Measurements from ENCODE around the gene RNF227. TPM values are rescaled to one million over a fixed set of nuclear protein-coding genes. Genes with fewer than 3 reads are reported as not detected.

The RNF227 gene
- total RNA-seq, 1 donor from 2014 or later: 3.1 TPM

DNA sequence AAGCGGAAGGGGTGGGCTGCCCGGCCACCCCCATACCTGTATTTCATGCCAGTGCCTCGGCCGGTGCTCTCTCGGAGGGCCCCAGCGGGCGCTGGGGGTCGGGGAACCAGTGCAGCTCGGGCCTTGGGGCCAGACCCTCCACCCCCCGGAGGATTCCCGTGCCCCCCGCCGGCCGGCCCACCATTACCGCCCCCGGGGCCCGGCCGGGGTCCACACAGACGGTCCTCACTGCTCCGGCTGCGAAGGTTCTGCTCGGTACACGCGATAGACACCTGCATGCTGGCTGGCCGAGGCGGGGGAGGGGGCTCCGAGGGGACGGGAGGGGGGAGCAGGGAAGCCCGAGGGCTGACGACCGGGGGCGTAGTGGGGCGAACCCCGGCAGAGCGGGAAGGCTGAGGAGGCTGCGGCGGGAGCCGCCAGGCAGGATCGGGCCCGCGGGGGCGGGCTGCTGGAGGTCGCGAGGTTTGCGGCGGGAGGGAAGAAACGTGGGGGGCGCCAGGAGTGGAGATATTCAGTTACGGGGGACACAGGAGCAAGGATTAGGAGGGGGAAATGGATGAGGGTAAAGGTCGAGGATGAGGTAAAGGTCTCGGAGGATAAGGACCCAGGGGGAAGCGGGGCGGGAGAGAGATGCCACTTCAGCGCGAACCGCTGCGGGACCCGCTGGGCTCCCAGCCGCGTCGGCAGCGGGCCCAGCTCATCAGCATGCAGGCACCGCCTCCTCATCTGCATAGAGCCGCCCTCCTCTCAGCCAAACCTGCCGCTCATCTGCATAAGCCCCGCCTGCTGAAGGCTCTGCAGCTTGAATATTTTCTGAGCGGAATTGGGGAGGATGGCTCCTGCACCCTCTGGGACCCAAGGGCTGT is 13.3 kb upstream of the RNF227 start, which contains the start of gene KCNAB3:
Gene KCNAB3 (minus strand): TSS at position 699 of the 866 bp plus-strand sequence. CDS start 421 bp downstream, at position 278.
- peak; percentile 72 for DNase-seq

DNA sequence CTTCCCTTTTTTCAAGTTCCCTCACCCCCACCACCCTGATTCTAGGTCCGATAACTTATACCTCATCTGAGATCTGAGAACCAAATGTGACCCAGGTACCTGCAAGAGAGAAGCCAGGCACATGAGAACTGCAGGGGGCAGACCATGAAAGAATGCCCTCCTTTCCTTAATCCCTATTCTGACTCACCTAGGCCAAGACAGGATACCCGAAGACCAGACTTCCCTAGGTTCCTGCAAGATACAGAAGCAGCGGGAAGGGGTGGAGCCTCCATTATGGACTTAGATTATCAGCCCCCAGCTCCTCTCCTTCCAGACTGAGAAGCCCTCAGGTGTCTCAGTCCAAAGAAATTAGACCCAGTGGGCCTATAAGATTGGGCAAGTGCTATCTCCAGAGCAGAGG is 11.5 kb upstream of the RNF227 start:
- no peak for DNase-seq

DNA sequence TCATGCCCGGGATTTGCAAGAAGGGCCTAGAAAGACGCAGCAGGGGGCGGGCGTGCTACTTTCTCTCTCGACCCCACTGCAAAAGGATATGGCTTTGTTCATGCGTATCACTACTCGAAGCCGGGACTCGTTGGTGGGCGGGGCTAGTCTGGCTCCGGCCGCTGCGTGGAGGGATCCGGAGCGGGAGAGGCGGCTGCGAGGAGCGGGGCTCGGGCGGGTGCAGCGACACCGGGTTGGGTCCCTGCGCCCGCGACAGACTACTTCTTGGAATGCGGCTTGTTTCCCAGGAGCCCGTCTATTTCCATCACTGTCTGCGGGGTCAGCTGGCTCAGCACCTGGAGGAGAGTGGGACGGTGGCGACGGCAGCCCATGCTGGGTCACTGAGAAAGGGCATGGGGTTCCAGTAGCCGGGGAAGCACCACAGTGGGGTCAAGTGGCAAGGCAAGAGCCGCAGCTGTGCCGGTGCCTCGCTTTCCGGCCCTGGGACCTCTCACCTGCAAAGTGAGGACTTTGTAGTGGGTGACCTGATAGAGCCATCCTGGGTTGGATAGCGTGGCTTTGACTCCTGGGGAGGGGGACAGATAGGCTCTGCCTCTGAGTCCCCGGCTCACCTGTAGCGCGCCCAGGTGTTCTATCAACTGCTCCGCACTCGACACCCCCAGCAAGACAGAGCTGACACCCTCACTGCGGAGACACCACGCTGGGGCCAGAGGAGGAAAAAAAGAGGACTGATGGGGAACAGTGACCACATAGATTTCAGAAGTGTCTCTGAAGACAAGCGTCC is 6.9 kb upstream of the RNF227 start:
- peak; percentile 86 for DNase-seq

DNA sequence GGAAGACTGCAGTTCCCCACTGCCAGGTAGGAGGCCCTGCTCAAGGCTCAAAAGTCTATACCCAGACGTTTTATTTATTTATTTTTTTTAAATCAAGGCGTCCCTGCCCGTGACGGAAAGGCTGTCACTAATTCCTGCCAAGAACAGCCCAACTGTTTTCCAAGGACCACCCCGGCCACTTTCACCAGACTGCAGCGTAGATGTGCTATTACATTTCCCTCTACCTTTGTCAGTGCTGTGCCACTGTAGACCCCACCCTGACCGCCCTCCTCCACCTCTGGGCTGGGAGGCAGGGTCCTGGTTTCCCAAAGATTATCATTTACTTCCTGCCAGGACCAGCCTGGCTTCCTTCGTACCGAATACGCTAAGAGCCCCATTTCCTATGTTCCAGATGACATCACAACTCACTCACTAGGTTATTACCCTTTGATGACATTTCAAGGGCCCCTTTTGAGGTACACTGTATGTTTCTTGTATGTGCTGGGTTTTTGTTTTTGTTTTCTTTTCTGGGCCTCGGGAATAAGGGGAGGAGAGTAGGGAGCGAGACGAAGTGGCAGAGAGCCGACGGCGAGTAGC is 6.3 kb upstream of the RNF227 start:
- no peak for DNase-seq

DNA sequence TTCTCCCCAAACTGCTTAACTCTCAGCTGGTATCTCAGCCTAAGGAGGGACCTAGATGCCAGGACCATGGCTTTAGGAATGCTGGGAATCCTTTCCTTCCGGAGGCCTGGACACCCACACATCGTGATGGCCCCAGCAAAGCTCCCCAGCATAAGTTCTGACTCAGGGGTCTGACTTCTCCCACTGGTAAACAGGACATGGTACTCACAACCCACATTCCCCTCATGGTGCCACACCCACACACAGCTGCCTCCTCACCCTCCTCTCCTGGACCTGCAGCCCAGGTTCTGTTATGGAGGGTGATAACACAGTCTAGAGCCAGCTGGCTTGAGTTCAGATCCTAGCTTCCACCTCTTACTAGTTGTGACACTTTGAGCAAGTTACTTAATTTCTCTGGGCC is 719 bp upstream of the RNF227 start:
- DNase-seq: peak; percentile 34

DNA sequence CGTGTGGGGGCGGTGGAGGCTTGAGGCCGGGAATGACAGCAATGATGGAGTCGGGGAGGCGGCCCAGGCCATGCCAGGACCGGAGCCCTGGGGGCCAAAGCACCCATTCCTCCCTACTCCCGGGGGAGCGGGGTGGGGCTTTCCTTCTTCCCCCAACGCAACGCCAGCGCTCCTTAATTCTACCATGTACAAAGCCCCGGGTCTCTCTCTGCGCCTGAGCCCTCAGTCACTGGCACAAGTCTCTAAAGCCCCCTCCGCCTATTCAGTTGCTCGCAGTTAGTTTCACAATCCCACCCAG is 245 bp upstream of the RNF227 start:
- no peak for DNase-seq

DNA sequence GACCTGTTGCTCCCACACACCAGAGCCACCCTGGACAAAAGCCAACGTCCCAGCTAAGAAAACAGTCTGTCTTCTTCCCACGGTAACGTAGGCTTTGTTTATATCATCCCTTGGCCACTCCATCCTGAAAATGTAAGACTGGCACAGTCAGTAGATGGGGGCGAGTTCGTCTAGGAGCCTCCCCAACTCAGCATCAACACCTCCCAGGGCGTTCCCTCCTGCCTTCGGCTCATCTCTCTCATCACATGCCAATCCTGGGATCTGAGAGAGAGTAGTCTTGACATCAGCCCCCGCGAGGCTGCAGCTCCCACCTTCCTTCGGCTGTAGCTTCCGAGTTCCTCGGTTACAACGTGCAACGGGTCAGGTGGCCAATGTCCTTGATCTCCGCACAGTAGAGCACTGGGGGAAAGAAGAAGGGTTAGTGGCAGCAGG is 894 bp downstream of the RNF227 start:
- peak; percentile 63 for DNase-seq

DNA sequence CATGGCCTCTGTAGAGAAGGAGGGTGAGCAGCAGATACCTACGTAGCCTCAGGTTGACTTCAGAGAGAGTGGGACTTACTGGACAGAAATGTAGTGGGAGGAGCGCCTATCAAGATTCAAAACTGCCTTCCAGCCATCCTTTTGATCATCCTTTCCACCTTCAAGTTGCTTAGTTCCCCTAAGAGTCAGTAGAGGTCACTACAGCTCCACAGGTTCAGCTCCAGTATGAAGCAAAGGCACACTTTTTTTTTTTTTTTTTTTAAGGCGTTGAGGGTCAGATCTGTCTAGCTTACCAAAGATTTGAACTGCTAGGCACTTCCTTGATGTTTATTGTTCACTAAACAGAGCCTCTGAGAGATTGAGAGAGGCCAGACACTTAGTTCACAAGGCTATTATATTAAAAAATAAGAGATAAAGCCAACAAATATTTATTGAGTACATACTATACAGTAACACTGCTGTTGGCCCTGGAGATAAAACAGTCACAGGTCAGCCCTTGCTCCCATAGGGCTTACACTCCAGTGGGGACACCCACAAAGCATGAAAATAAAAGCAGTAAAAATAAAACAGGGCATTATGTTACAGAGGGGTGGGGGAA is 3.1 kb downstream of the RNF227 start:
- peak; percentile 87 for DNase-seq

DNA sequence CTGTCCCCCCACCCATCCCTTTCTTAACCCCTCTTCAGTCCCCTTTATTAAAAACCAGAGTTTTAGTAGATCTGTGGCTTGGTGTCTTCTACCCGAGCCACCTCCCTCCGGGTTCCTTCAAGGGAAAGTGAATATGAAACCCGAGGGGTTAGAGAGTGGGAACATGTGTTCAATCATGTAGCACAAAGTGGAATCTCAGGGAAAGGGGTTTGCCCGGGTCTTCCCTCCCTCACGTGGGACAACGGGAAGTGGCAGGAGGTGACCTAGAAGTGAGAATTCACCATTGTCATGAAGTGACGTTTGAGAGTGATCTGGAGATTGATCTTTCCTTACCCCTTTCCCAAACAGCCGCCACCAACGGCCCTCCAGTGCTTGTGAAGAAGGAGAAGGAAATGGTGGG is 5.0 kb downstream of the RNF227 start:
- DNase-seq: no peak

DNA sequence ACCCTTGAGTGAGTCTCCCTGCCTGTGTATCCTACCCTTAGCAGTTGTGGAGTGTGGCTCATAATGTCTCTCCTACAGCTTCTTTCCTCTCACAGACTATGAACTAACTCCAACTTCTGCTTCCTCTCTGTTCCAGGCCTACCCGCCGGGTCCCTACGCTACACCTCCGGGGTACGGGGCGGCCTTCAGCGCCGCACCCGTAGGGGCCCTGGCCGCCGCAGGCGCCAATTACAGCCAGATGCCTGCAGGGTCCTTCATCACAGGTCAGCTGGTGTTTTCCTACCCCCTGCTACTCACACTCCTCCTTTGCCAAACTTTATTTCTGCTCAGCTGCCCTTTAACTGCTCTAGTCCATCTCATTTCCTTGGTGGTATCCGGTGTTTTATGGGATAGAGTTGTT is 5.4 kb downstream of the RNF227 start:
- no peak for DNase-seq

DNA sequence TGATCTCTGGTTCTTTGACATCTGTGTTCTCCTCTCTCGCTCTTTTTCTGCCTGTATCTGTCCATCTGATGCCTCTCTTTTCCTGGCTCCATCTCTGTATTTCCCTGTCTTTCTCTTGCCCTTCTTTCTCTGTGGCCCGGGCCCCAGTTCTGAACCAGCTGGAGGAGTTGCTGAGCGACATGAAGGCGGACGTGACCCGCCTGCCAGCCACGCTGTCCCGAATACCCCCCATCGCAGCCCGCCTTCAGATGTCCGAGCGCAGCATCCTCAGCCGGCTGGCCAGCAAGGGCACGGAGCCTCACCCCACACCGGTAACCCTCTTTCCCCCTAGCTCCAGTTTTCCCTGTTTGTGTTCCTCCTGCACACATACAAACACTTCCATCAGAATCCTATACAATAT is 5.8 kb downstream of the RNF227 start:
- DNase-seq: no peak

DNA sequence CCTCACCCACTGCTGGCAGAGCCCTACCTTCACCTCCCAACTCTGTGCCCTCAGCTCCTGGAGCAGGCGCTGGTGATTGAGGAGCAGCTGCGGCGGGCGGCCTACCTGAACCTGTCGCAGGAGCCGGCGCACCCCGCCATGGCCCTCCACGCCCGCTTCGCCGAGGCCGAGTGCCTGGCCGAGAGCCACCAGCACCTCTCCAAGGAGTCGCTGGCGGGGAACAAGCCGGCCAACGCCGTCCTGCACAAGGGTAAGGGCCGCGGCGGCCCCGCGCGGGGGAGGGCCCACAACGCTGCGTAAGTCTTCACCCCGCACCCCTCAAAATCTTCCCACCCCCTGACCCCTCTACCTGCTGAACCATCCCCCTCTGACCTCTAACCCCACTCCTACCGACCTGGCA is 7.0 kb downstream of the RNF227 start:
- no peak for DNase-seq

DNA sequence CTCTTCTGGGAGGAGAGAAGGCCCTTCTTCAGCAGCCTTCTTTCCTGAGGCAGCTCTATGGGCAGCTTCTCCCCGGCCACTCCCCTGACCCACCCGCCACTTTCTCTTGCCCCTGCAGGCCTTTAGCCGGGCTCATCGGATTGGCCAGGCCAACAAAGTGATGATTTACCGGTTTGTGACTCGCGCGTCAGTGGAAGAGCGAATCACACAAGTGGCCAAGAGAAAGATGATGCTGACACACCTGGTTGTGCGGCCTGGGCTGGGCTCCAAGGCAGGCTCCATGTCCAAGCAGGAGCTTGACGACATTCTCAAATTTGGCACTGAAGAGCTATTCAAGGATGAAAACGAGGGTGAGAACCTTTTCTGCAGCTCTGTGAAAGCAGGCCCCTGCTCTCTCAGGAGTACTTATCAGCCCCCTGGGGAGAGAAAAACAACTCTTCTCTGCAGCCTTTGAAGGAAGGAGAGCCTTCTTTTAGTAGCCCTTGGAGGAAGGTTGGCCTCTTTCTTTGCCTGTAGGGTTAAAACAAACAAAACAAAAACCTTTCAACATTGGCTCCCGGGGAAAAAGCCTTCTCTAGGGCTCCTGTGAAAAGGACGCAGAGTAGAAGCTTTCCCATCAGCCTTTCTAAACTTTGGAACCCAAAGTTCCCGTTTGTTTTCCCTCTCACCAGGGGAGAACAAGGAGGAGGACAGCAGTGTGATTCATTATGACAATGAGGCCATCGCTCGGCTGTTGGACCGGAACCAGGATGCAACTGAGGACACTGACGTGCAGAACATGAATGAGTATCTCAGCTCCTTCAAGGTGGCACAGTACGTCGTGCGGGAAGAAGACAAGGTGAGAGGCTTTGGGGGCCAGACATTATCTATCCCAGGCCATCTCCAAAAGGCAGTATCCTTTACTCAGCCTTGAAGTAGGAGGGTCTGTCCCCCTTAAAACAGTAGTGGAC is 12.7 kb downstream of the RNF227 start:
- no peak for DNase-seq

DNA sequence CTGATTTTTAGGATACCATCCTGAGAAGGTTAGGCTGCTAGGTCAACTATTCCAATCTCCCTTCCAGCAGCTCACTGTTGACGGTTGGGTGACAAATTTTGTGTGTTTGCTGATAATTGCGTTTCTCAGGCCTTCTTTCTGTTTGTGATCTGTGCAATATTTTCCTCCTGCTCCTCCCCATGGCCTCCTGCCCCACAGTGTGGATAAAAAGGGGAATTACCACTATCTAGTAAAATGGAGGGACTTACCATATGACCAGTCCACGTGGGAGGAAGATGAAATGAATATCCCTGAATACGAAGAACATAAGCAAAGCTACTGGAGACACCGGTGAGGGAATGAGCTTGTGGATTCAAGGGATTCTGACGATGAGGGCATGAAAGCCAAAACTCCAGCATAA is 18.3 kb downstream of the RNF227 start:
- DNase-seq: peak; percentile 69

DNA sequence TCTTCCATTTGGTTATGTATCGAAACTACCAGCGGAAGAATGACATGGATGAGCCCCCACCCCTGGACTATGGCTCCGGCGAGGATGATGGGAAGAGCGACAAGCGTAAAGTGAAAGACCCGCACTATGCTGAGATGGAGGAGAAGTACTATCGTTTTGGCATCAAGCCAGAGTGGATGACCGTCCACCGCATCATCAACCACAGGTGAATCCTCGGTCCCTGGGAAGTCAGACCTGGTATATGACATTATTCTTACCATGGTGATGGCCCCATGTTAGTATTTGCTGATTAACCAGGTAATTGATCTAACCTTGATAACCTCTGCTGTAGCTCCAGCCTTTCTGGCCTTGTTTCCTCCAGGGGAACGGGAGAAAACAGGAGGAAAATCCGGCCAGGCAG is 19.0 kb downstream of the RNF227 start:
- DNase-seq: no peak

DNA sequence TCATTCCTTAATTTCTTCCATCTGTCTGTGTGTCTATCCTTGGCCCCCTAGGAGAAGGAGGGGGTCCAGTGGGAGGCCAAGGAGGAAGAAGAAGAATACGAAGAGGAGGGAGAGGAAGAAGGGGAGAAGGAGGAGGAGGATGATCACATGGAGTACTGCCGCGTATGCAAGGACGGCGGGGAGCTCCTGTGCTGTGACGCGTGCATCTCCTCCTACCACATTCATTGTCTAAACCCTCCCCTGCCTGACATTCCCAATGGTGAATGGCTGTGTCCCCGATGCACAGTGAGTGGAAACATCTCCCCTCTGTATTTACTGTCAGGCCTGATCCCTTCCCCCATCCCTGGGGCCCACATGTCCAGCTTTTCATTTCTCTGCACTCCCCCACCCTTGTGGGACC is 21.2 kb downstream of the RNF227 start:
- DNase-seq: no peak

DNA sequence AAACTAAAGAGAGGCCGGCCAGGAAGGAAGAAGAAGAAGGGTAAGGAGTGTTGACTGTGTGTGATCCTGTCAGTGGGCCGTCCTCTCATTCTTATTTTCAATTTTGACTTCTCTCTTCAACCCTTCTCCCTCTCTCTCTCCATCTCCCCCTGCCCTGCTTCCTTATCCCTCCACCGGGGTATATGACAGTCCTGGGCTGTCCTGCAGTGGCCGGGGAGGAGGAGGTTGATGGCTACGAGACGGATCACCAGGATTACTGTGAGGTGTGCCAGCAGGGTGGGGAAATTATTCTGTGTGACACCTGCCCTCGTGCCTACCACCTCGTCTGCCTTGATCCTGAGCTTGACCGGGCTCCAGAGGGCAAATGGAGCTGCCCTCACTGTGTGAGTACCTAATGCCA is 21.9 kb downstream of the RNF227 start:
- no peak for DNase-seq

DNA sequence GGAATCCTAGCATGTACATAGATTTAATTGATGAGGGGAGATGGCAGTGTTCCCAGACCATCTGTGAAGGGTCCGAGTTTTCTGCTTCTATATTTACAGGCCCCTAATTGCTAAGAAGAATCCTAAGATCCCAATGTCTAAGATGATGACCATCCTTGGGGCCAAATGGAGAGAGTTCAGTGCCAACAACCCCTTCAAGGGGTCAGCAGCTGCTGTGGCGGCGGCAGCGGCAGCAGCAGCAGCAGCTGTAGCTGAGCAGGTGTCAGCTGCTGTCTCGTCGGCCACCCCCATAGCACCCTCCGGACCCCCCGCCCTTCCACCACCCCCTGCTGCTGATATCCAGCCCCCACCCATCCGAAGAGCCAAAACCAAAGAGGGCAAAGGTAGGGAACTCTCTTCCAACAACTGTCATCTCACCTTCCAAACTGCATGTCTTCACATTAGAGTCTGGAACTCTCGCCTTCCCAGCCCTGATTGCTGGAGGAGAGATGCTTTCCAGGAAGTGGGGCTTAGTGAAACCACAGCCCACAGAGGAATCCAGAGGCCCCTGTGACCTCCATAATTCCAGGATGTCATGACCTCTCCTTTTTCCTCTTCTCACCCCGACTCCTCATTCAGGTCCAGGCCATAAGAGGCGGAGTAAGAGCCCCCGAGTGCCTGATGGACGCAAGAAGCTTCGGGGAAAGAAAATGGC is 22.8 kb downstream of the RNF227 start:
- DNase-seq: no peak

DNA sequence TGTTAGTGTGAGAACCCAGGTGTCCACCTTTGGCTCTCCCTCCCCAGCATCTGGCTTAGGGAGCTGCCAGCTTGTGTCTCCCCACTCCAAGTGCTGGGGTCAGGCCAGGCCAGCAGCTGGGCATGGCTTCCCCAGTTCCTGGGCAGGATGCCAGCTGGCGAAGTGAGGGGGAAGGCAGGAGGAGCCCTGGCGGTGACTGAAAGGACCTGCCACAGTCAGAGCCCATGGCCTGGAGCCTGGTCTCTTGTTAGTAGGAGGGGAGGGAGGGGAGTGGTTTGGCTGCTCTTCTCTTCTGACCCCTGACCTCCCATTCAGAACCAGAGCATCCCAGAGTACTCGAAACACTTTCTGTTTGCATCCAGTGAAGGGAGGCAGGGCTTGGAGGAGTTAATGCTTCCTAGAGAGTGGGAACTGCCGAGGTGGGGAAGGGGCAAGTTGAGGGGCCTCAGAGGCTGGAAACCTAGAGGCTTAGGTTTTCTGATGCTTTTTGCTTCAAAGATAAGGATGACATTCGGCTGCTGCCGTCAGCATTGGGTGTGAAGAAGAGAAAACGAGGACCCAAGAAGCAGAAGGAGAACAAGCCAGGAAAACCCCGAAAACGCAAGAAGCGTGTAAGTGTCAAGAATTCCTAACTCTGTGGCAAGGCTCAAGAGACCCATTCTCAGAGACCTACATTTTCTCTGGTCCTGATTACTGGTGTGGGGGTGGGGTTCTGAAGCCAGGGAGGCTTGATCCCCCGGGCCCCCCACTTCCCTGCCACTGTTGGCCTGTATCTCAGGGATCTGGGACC is 26.7 kb downstream of the RNF227 start:
- DNase-seq: peak; percentile 96

DNA sequence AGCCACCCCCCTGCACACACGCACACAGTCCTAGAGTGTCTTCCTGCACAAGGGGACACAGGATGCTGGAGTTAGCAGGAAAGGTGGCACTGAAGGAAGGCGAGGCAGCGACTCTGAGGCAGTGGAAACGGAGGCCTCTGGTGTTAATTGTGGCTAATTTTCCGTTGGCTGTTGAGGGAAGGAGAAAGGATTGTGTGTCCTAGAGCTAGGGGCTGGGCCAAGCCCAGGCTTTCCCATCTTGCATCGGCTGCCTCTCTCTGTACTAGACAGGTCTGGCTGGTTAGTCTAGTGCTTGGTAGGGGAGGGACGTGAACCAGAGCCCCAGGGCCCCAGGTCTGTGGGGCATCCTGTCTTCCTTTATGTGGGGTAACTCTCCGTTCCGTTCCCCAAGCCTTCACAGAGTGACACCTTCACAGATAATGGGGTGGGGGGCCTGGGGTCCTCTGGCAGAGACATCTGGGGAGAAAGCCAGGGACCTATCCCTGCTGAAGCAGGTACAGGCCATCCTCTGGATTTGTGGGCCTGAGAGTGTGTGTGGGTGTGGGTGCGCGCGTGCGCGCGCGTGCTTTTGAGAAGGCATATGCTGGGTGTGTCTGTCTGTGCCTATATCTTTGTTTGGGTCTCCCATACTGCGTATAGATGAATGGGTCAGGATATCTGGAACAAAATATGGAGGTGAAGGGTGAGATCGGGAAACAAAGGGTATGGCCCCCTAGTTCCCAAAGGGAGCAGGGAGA is 27.7 kb downstream of the RNF227 start, which contains the start of gene CHD3:
Gene CHD3 (plus strand): TSS at position 606 of the 737 bp plus-strand sequence. CDS start 212 bp downstream, outside the sequence.
- DNase-seq: peak; percentile 56

All from dermis blood vessel endothelial cell (primary cell).